Mesothelial cell of epicardium (in vitro differentiated cells): ENCODE data around the gene RABGGTB. TPM values are rescaled to one million over a fixed set of nuclear protein-coding genes. Genes with fewer than 3 reads are reported as not detected.

Experiments
- DNase-seq, 2 experiments: peaks; one replicate each; pipeline ENCODE4 v3.0.0; 2021; ENCODE audit warnings: low spot score in 2 of 2; ENCODE audit not compliant: unreplicated experiment in 2 of 2
- H3K27ac Mint-ChIP-seq: 2 replicates; pipeline ENCODE4 v1.8.0; 2021; ENCODE audit warnings: mixed read lengths
- H3K27me3 Mint-ChIP-seq: 2 replicates; pipeline ENCODE4 v1.8.0; 2021; ENCODE audit warnings: low read depth, mixed read lengths
- H3K36me3 Mint-ChIP-seq: 2 replicates; pipeline ENCODE4 v1.8.0; 2021; ENCODE audit warnings: mixed read lengths
- H3K4me1 Mint-ChIP-seq: 2 replicates; pipeline ENCODE4 v1.8.0; 2021; ENCODE audit warnings: mixed read lengths
- H3K4me3 Mint-ChIP-seq: 2 replicates; pipeline ENCODE4 v1.8.0; 2021; ENCODE audit warnings: mild to moderate bottlenecking, moderate library complexity, mixed read lengths
- H3K9me3 Mint-ChIP-seq: 2 replicates; pipeline ENCODE4 v1.8.0; 2021; ENCODE audit warnings: mixed read lengths
- total RNA-seq: library from RNA; stranded (reverse); gene quantifications from 3 replicates; pipeline ENCODE4 v1.2.1, GENCODE V29; 2021
- TF ChIP-seq, protein P1 (sequence below): fragments of 200-600 bp; sonication (generic); IDR thresholded peaks from one replicate; pipeline ENCODE4 v1.5.0; 2021; ENCODE audit warnings: antibody characterized with exemption; ENCODE audit not compliant: unreplicated experiment

The RABGGTB gene
- total RNA-seq, 1 donor from 2014 or later = 88.9 TPM

DNA sequence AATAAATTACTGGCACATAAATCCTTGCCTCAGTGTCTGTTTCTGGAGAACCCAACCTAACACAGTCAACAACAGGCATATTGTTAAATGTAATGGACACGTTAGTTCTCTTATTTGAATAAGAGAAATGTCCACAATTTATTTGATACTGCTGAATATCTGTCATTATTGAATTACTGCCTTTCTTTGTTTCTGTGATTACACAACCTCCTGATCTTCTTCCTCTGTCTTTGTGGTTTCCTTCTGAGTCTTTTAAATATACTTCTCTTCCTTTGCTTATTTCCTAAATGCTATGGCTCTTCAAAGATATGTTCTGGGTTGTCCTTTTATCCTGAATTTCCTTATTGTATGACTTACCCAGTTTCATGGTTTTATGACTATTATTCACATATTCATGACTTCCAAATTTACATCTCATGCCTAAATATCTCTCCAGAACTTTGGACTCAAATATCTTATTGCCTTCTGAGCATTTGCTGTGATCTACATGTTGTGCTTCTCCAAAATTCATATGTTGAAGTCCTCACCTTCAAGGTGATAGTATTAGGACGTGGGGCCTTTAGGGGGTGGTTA, 50.6 kb downstream of the RABGGTB start:
- H3K4me1 Mint-ChIP-seq = no peaks in the 10 kb centered on the region
- TF ChIP-seq, protein P1, sequence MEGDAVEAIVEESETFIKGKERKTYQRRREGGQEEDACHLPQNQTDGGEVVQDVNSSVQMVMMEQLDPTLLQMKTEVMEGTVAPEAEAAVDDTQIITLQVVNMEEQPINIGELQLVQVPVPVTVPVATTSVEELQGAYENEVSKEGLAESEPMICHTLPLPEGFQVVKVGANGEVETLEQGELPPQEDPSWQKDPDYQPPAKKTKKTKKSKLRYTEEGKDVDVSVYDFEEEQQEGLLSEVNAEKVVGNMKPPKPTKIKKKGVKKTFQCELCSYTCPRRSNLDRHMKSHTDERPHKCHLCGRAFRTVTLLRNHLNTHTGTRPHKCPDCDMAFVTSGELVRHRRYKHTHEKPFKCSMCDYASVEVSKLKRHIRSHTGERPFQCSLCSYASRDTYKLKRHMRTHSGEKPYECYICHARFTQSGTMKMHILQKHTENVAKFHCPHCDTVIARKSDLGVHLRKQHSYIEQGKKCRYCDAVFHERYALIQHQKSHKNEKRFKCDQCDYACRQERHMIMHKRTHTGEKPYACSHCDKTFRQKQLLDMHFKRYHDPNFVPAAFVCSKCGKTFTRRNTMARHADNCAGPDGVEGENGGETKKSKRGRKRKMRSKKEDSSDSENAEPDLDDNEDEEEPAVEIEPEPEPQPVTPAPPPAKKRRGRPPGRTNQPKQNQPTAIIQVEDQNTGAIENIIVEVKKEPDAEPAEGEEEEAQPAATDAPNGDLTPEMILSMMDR = no peak
- no peak overlapping the region for H3K27ac Mint-ChIP-seq
- no peak for DNase-seq
- H3K27me3 Mint-ChIP-seq = no peaks in the 10 kb centered on the region
- no peak overlapping the region for H3K4me3 Mint-ChIP-seq
- no peaks in the 10 kb centered on the region for H3K36me3 Mint-ChIP-seq
- peaks cover 29% of the 10 kb centered on the region for H3K9me3 Mint-ChIP-seq

DNA sequence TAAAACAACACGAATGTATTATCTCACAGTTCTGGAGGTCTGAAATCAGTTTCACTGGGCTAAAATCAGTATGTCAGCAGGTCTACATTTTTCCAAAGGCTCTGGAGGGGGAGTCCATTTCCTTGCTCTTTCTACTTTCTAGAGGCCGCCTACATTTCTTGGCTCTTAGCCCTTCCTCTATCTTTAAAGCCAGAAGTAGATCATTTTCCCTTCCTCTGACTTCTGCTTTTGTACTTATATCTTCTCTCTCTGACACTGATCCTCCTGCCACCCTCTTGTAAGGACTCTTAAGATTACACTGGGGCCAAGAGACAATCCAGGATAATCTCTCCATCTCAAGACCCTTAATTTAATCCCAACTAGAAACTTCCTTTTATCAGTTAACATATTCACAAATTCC, 52.0 kb downstream of the RABGGTB start:
- no peak overlapping the region for H3K4me3 Mint-ChIP-seq
- H3K4me1 Mint-ChIP-seq = no peaks in the 10 kb centered on the region
- no peak for DNase-seq
- H3K27me3 Mint-ChIP-seq = no peaks in the 10 kb centered on the region
- H3K9me3 Mint-ChIP-seq = peaks cover 18% of the 10 kb centered on the region
- H3K27ac Mint-ChIP-seq = no peak overlapping the region
- H3K36me3 Mint-ChIP-seq = no peaks in the 10 kb centered on the region
- TF ChIP-seq, protein P1 = no peak

DNA sequence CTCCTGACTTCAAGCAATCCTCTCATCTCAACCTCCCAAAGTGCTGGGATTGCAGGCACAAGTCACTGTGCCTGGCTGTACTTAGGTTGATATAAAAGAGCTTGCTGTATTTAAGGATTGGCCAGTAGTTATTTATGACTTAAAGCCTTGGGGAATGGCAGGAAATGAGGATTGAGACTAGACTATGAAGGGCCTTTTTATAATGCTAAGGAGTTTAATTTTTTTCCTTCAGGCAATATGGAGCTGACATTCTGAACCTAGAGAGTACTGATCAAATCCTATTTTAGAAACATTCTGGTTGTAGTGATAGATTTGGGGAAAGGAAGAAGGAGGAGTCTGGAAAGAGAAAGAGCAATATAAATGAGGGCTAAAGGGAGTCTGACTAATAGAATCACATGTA, 55.4 kb downstream of the RABGGTB start:
- Mint-ChIP-seq H3K27me3 (no peaks in the 10 kb centered on the region), H3K36me3 (no peaks in the 10 kb centered on the region), H3K4me3 (no peak overlapping the region), H3K4me1 (no peaks in the 10 kb centered on the region), H3K27ac (no peak overlapping the region), H3K9me3 (peaks cover 8% of the 10 kb centered on the region)
- no peak for DNase-seq
- TF ChIP-seq, protein P1 = no peak

Other genes starting within 250 kb of the RABGGTB start
- gene SLC44A5, start 175.1 kb upstream of the RABGGTB start, total RNA-seq = 3.9 to 4.3 TPM (median 4.1 TPM) in 3 replicates
- 36.4 to 41.8 TPM (median 39.2 TPM) in 3 replicates for gene ACADM, start 61.5 kb upstream of the RABGGTB start, total RNA-seq
- 0.27 to 0.29 TPM (median 0.27 TPM) in 3 replicates for gene MSH4, start 10.6 kb downstream of the RABGGTB start, total RNA-seq
- gene ASB17, start 146.1 kb downstream of the RABGGTB start, total RNA-seq = not detected in 3 replicates